AG04450 (cell line): ENCODE data around the gene FOXN4. TPM values are rescaled to one million over a fixed set of nuclear protein-coding genes. Genes with fewer than 3 reads are reported as not detected.

Source experiments
- CTCF ChIA-PET: fragments of 300-600, 350-600 bp; formaldehyde crosslinking; extraction: SDS; loops from one replicate; lab custom pipeline; 2022; ENCODE audit warnings: antibody characterized with exemption, inconsistent platforms; lab: Charles Lee
- POLR2A ChIA-PET: fragments of 350-600 bp; formaldehyde crosslinking; extraction: SDS; loops from one replicate; lab custom pipeline; 2021; ENCODE audit warnings: antibody characterized with exemption, inconsistent platforms; lab: Yijun Ruan, JAX
- DNase-seq: peaks from one replicate; pipeline ENCODE4 v3.0.0-alpha.2; 2011; ENCODE audit warnings: low read depth, low spot score
- H3K27ac ChIP-seq: one replicate; pipeline ENCODE4 v1.5.1; 2012; ENCODE audit warnings: low read depth, low read length, control low read depth
- H3K27me3 ChIP-seq: one replicate; pipeline ENCODE4 v1.6.0; 2012; ENCODE audit warnings: low read length; ENCODE audit not compliant: control insufficient read depth, insufficient read depth
- H3K4me3 ChIP-seq: 2 replicates; pipeline ENCODE4 v1.5.1; 2011; ENCODE audit warnings: mild to moderate bottlenecking, low read depth, low read length, control low read depth
- H3K9me3 ChIP-seq: 2 replicates; pipeline ENCODE4 v1.5.1; 2012; ENCODE audit warnings: low read length; ENCODE audit not compliant: control insufficient read depth, insufficient read depth
- CTCF ChIP-seq: IDR thresholded peaks from 2 replicates; pipeline ENCODE4 v1.5.1; 2011; ENCODE audit warnings: low read depth, low read length, control low read depth, inconsistent platforms
- polyA plus RNA-seq: library from polyadenylated mRNA; depleted of rRNA; stranded (reverse); fragments of >200 nt; gene quantifications from 2 replicates; pipeline ENCODE4 v1.2.3, GENCODE V29; 2011

The FOXN4 gene
- polyA plus RNA-seq, 1 experiment: not detected

DNA sequence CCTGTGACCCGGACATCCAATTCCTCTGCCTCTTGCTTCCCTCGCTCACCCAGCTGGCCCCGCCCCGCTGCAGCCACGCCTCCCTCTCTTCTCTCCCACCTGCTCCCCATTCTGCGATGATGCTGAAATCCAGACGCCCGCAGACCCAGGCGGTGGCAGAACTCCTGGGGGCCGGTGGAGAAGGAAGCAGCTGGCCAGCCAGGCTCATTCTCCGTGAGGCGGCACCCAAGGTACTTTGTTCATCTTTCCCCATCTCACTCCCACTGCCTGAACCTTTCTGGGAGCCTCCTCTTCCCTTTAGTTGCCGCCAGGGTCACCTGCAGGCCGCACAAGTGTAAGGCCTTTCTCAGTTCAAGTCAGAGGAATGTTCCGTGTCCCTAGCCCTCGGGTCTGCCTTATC, 35.7 kb downstream of the FOXN4 start:
- no peak for TF ChIP-seq CTCF
- no peaks in the 10 kb centered on the region; the same call in 1 of the 2 replicates for H3K9me3 ChIP-seq
- no peak for DNase-seq
- no peak overlapping the region for H3K27ac ChIP-seq
- ChIA-PET CTCF (no interaction called here), POLR2A (no interaction called here)
- peaks cover 16% of the 10 kb centered on the region for H3K27me3 ChIP-seq
- H3K4me3 ChIP-seq: no peak overlapping the region

DNA sequence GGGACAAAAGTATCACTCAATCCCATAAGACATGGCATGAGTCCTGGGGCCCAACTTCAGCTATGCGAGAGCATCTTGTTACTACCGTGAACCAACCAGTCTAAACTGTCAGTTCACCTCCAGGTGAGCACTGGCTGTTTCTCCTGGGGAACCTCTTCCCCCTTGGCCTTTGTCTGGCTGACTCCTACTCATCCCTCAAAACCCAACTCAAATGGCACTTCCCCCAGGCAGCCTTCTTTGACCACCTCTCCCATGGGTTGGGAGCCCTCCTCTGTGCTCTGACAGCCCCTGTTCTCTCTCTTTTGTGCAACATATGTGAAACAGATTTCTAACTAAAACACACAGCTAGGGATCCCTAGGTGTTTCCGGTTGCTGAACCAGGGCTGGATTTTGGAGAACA, 37.7 kb downstream of the FOXN4 start:
- Histone ChIP-seq H3K9me3 (no peaks in the 10 kb centered on the region; the same call in 1 of the 2 replicates), H3K27me3 (peaks cover 8% of the 10 kb centered on the region), H3K27ac (no peak overlapping the region), H3K4me3 (no peak overlapping the region)
- no peak for DNase-seq
- POLR2A ChIA-PET: no interaction called here
- CTCF ChIA-PET: no interaction called here
- no peak for TF ChIP-seq CTCF

DNA sequence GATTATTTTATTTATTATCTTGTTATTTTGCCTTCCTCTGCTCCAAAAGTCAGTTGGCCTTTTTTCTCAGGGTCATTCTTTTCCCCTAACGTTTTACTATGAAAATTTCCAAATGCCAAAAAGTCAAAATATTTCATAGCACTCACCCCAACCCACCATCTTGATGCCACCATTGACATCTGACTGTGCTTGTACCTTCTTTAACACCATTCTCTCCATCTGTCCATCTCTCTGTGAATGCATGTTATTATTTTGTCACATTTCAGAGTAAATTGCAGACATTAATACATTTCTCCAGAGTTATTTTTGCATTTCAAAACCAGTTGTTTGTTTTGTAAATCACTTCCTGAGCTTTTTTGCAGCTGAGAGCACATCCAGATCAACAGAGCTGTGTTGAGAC, 38.6 kb downstream of the FOXN4 start:
- ChIA-PET CTCF (no interaction called here), POLR2A (no interaction called here)
- Histone ChIP-seq H3K27me3 (peaks cover 5% of the 10 kb centered on the region), H3K9me3 (no peaks in the 10 kb centered on the region; the same call in 1 of the 2 replicates), H3K27ac (no peak overlapping the region), H3K4me3 (no peak overlapping the region)
- no peak for DNase-seq
- TF ChIP-seq CTCF: no peak

DNA sequence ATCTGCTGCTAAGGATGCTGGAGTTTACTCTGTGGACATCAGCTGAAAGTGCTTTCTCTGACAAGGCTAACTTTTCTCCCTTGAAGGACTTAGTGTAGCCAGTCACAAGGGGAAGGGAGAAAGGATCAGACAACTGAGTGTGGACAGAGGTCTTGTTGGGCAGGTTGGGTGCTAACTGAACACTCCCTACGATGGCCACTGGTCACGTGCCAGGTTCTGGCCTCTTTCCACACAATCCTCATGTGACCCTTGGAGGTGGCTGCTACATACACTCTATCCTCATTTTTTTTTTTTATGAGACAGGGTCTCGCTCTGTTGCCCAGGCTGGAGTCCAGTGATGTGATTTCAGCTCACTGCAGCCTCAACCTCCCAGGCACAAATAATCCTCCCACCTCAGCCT, 39.7 kb downstream of the FOXN4 start:
- CTCF ChIA-PET: interaction anchor here (0.8 to 1.2 kb wide), 3 partner anchors 116 to 159 kb away, joined by 3 to 4 read pairs (median 3); no protein-coding TSS in a partner anchor
- POLR2A ChIA-PET: no interaction called here

GRCh38 chr12:109268896-109269295, 40.2 kb downstream of the FOXN4 start:
- Histone ChIP-seq H3K9me3 (peaks cover 4% of the 10 kb centered on the region), H3K27me3 (peaks cover 2% of the 10 kb centered on the region), H3K27ac (no peak overlapping the region), H3K4me3 (no peak overlapping the region)
- ChIA-PET CTCF (interaction anchor here (0.8 to 1.2 kb wide), 2 partner anchors 116 to 160 kb away, joined by 3 read pairs; no protein-coding TSS in a partner anchor), POLR2A (no interaction called here)
- no peak for TF ChIP-seq CTCF
- no peak for DNase-seq

More for the DNA sequence above, 39.7 kb downstream of the FOXN4 start:
- Histone ChIP-seq H3K9me3 (no peaks in the 10 kb centered on the region; the same call in 1 of the 2 replicates), H3K27me3 (peaks cover 2% of the 10 kb centered on the region), H3K4me3 (no peak overlapping the region), H3K27ac (no peak overlapping the region)
- no peak for DNase-seq
- no peak for TF ChIP-seq CTCF
